Embryonic facial prominence (tissue), 1 donor: ENCODE data around the gene SCMH1.
"Not testable (repeated sequence)": the region's sequence is repeated elsewhere in the genome, so short reads cannot be mapped to it uniquely, and the experiment has no call there.

Source experiments
- DNase-seq: peaks from one replicate; pipeline ENCODE4 v3.0.0-alpha.2; 2016; ENCODE audit errors: extremely low spot score

Gene SCMH1

GRCh38 chr1:41213341-41213740, 28.8 kb downstream of the SCMH1 start:
- DNase-seq: no peak

- not testable (repeated sequence) for DNase-seq
These were observed 30.5 kb downstream of the SCMH1 start for GRCh38 chr1:41211608-41212007.

DNA sequence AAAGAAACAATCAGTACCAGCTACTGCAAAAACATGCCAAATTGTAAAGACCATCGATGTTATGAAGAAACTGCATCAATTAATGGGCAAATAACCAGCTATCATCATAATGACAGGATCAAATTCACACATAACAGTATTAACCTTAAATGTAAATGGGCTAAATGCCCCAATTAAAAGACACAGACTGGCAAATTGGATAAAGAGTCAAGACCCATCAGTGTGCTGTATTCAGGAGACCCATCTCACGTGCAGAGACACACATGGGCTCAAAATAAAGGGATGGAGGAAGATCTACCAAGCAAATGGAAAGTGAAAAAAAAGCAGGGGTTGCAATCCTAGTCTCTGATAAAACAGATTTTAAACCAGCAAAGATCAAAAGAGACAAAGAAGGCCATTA, 35.1 kb downstream of the SCMH1 start:
- not testable (repeated sequence) for DNase-seq

DNA sequence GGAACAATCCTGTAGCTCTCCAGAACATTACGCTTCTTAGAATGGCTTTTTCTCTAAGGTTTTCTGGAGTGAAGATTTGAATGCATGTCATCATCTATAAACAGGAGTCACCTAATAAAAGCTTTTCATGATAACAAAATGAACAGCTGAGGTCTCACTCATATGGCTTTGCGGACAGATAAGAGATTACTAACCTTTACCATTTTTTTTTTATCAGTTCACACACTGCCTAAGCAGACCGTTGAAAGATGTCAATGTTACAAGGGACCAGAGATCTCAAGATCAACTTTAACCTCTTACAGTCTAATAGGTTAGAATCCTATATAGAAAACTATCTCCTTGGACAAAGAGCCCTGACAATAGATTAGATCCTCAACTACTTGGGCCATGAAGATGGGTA, 41.4 kb downstream of the SCMH1 start:
- no peak for DNase-seq

GRCh38 chr1:41199375-41199774, 42.7 kb downstream of the SCMH1 start:
- DNase-seq: no peak

GRCh38 chr1:41192456-41193178, 49.5 kb downstream of the SCMH1 start:
- DNase-seq: no peak

DNA sequence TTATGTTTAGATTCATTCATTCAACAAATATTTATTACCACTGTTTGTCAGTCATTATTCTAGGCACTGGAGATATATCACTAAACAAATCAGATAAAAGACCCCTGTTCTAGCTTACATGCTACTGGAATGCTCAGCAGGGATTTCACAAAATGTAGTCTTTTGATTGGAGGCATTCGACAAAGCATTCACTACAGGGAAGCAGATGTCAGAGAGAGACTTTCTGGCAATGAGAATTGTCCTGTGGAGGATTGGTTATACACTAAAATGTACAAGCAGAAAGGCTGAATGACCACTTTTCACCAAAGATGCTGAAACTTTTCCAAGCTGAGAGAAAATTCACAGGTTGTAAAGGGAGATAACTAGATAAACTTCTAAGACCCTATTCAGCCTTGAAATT, 57.7 kb downstream of the SCMH1 start:
- no peak for DNase-seq

DNA sequence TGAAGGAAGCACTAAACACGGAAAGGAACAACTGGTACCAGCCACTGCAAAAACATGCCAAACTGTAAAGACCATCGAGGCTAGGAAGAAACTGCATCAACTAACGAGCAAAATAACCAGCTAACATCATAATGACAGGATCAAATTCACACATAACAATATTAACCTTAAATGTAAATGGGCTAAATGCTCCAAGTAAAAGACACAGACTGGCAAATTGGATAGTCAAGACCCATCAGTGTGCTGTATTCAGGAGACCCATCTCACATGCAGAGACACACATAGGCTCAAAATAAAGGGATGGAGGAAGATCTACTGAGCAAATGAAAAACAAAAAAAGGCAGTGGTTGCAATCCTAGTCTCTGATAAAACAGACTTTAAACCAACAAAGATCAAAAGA, 63.9 kb downstream of the SCMH1 start:
- DNase-seq: not testable (repeated sequence)

DNA sequence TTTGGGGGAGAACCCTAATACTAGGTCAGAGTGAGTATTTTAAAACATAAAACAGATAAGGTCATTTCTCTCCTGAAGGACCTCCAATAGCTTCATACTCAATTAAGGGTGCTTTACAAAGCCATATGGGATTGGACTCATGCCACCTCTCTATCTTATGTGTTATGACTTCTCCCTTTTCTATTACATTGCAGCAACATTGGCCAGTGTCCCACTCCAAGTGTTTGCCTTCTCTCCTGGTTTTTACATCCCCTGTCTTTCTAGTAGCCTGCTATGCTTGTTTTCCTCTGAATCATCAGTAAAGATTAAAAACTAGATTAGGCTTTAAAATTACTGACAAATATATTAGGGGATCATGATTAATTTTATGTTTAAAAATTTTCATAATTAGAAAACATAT, 66.6 kb downstream of the SCMH1 start:
- no peak for DNase-seq

GRCh38 chr1:41174170-41174569, 67.9 kb downstream of the SCMH1 start:
- DNase-seq: no peak

GRCh38 chr1:41173651-41174050, 68.5 kb downstream of the SCMH1 start:
- DNase-seq: no peak

DNA sequence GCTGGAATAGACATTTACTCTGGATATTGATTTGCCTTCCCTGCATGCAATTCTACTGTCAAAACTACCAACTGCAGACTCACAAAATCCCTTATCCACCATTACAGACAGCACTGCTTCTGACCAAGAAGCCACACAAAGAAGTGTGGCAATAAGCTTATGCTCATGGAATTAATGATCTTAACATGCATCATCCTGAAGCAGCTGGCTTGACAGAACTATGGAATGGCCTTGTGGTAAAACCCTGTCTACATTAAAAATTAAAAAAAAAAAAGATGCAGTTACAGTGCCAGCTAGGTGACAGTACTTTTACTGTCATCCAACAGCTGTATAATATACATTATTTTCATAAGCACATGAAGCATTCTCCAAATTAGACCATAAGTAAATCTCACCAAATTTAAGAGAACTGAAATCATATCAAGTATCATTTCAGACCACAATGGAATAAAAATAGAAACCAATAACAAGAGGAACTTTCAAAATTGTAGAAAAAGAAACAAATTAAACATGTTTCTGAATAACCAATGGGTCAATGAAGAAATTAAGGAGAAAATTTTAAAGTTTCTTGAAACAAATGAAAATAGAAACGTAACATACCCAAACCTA, 70.7 kb downstream of the SCMH1 start:
- no peak for DNase-seq

DNA sequence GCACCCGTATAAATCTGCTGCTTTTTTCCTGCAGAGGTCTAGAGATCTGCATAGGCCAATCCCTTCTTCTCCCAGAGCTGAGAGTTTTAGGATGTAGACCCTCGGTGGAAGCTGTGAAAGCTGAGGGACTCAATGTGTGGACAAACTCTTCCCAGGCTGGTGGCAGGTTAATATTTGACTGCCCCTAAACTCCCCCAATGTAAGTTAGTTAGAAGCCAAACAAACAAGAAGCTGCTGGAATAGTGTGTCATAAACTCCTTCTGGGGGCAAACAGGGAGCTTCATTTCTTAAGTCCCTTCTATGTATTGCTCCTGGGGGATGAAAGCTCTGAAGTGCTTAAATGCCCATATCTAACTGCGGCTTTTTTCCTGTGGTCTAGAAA, 72.3 kb downstream of the SCMH1 start:
- no peak for DNase-seq

DNA sequence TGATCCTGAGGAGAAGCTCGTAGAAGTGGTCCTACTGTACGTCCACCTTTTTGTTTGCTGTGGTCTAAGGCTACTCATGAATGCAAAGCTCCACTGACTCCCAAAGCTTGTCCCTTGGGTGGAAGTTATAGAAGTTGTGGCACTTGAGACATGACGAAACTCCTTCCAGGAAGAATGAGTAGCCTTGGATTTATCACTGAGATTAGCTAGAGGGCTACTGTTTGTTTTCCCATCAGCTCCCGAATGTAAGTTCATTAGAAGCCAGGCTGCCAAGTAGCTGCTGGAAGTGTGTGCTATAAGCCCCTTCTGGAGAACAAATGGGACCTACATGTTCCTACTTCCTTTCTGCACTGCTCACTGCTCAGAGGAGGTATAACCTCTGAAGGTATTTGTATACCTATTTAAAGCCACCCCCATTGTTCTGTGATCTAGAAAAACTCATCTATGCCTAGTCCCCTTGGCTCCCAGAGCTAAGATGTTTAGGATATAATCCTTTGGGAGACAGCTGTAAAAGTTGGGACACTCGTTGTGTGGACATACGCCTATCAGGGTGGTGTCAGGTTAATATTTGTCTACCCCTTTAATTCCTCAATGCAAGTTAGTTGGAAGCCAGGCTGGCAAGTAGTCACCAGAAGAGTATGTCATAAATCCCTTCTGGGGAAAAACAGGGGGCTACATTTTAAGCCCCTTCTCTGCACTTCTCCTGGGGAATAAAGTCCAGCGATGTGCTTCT, 72.9 kb downstream of the SCMH1 start:
- DNase-seq: no peak

GRCh38 chr1:41167667-41168066, 74.4 kb downstream of the SCMH1 start:
- no peak for DNase-seq

GRCh38 chr1:41164727-41165126, 77.4 kb downstream of the SCMH1 start:
- DNase-seq: no peak

- no peak for DNase-seq
These were observed 79.7 kb downstream of the SCMH1 start for GRCh38 chr1:41162441-41162840.

DNA sequence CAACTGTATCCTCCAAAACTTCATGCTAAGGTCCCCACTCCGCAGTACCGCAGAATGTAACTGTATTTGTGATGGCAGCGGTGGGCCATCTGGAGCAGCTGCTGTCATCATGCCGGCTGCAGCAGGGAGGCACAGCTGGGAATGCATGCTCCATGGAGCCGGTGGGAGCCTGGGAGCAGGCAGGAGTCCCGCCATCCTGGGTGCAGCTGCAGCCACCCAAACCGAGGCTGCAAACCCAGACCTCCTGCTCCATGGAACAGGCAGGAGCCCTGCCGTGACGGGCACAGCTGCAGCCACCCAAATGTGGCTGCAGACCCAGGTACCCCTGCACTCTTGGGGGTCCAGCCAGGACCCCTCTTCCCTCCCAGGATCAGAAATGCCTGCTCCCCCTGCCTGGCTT, 80.3 kb downstream of the SCMH1 start:
- no peak for DNase-seq

DNA sequence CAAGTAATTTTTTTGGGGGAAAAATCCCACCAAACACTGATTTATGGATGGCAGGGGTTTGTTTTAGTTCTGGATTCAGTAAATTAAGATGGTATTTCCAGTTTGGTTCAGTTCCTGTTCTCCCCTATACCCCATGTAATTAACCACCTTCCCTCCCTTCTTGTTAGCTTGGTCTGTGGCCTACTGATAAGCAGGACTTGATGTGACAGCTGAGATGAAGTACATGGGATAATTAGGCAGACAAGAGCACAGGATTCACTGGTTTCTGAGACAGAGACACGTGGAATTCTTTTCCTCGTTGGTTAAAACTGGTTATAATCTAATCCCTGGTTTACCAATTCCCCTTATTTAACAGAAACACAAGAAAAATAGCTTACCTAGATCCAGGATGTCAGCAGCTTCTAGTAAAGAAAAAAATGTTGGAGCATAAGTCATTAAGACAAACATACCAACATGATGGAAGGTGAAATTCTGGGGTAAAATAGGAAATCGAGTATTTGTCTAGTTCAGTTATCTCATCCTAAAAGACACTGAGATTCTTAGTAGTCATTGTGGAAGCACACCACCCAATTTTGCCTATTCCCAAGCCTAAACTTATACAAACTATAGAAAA, 81.5 kb downstream of the SCMH1 start:
- DNase-seq: no peak

- DNase-seq: no peak
These were observed 83.1 kb downstream of the SCMH1 start for GRCh38 chr1:41158966-41159365.

- DNase-seq: no peak
These were observed 83.8 kb downstream of the SCMH1 start for GRCh38 chr1:41158147-41158875.

DNA sequence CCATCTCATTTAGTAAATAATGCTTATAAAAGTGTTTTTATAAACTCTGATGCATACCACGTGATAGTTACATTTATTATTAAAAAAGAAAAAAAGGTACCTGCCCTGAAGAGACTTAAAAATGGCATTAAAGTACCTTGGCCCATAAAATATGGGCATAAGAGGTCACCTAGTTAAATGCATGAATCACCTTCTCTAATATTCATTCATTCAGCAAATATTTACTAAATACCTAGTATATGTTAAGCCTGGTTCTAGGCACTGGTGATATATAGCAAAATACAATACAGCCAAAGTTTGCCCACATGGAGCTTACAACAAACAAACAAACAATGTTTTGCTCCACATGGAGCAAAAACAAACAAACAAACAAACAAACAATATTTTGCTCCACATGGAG, 87.0 kb downstream of the SCMH1 start:
- DNase-seq: no peak
